ENCODE measurements around the gene SPSB1.
"Not testable (repeated sequence)": the region's sequence is repeated elsewhere in the genome, so short reads cannot be mapped to it uniquely, and the experiment has no call there.

The SPSB1 gene

DNA sequence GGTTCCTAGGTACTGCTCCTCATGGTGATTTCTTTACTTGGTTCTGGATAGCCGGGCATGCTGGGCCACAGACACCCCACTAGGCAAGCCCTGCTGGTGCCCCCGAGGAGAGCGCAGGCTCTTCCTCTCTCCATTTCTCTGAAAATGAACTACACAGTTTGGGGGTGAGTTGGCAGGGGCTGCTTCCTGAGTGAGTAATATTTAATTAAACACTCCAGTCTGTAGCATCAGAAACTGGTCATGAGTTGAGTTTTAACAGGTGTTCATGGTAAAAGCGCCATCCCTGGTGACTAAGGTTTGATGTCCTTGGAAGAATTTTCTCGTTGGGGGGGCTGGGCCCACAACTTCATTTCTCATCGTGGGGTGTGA lies 1.7 kb downstream of the SPSB1 start:
- Mint-ChIP-seq H3K27me3 (ENCODE audit: low read depth) (no peaks in the 10 kb centered on the region), H3K4me3 (no peak overlapping the region), H3K36me3 (ENCODE audit: low read depth) (no peaks in the 10 kb centered on the region), H3K27ac (no peak overlapping the region), H3K4me1 (ENCODE audit: low read depth) (peaks cover 18% of the 10 kb centered on the region), H3K9me3 (no peaks in the 10 kb centered on the region)
- peak; percentile 23 for DNase-seq (ENCODE audit: low spot score)

DNA sequence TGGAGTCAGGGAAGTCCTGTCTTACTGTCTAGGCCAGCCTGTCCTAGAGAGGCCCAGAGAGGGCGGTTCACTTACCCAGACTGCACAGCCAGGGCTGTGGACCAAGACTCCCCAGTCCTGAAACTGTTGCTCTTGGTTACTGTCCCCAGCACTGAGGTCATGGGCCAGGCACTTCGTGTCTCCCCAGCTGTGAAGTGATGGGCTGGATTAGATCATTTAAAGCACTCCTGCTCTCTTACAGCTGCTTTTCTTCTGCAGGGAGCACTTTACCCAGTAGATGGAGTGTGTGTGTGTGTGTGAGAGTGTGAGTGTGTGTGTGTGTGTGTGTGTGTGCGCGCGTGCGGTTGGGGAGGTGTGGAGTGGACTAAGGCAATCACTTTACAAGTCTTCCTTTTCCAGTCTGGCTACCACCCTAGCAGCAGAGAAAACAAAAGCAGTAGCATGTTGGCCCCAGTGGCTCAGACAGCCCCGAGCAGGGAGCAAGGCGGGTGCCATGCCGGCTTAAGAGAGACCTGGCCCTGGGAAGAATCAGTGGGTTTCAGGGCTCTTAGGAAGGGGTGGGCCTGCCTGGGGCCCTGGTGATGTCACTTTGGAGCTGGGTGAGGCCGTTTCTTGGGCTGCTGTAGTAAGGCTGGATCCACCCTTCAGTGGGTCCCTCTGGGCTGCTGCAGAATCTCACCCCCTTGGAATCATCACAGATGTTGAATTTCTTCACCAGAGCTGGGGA lies 2.4 kb downstream of the SPSB1 start:
- no peak overlapping the region for H3K4me3 Mint-ChIP-seq
- peaks cover 13% of the 10 kb centered on the region for H3K4me1 Mint-ChIP-seq (ENCODE audit: low read depth)
- peak overlapping the region; percentile 59 for H3K27ac Mint-ChIP-seq
- no peaks in the 10 kb centered on the region for H3K9me3 Mint-ChIP-seq
- DNase-seq (ENCODE audit: low spot score): peak; percentile 50
- no peaks in the 10 kb centered on the region for H3K36me3 Mint-ChIP-seq (ENCODE audit: low read depth)
- no peaks in the 10 kb centered on the region for H3K27me3 Mint-ChIP-seq (ENCODE audit: low read depth)

DNA sequence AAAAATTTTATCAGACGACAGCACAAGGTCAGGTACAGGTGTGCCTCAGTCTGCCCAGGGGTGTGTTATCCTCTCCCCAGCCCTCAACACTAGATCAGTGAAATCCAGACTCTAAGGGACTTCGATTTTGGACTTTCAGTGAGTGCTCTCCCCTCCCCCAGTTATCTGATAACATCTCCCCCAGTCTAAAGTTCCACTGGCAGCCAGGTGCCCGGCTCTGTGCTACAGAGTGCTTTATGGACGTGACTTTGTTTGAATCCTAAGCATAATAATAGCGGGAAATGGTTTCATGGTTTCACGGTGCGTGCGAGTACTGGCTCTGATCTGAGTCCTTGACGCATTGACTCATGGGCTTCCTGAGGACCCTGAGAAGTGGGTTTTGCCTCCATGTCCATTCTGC lies 3.2 kb downstream of the SPSB1 start:
- Mint-ChIP-seq H3K9me3 (no peaks in the 10 kb centered on the region), H3K4me3 (peak overlapping the region; percentile 22), H3K36me3 (ENCODE audit: low read depth) (peaks cover 5% of the 10 kb centered on the region), H3K4me1 (ENCODE audit: low read depth) (peaks cover 19% of the 10 kb centered on the region), H3K27ac (no peak overlapping the region), H3K27me3 (ENCODE audit: low read depth) (no peaks in the 10 kb centered on the region)
- DNase-seq (ENCODE audit: low spot score): no peak

DNA sequence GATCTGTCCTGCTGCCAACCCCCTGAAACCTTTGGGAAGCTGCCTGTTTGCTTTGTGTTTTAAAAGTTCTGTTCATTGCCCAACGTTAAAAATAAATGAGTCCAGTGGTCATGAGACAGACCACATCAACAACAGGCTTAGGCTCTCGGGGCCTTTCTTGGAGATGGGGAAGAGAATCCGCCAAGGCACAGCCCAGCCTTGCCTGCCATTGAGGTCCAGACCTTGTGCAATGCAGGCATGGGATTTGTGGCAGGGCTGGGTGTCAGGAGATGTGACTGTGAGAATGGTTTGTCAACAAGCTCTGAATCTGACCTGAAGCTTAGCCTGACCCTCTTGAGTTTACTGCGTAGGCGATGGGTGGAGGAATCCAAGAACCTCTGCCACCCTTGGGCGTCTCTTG lies 4.2 kb downstream of the SPSB1 start:
- Mint-ChIP-seq H3K27ac (no peak overlapping the region), H3K4me3 (no peak overlapping the region)
- DNase-seq (ENCODE audit: low spot score): no peak

DNA sequence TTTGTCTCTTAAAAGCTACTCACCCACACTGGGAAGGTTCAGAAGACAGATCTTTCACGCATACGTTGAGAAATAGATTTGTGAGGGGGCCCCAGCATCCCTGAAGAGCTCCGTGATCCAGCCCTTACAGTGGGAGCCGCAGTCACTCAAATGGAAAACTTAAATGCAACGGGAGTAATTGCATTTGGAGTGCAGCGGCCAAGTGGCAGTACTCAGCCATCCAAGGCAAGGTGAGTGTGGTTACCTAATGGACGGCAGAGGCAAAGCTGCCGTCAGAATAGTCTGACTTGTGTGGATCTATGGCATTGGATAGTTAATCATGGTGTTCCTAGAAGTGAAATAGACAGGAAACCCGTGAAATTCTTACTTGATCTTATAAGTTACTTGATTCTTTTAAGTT lies 5.1 kb downstream of the SPSB1 start:
- no peak overlapping the region for H3K4me3 Mint-ChIP-seq
- peaks cover 6% of the 10 kb centered on the region for H3K36me3 Mint-ChIP-seq (ENCODE audit: low read depth)
- no peak overlapping the region for H3K27ac Mint-ChIP-seq
- H3K9me3 Mint-ChIP-seq: no peaks in the 10 kb centered on the region
- H3K4me1 Mint-ChIP-seq (ENCODE audit: low read depth): peaks cover 21% of the 10 kb centered on the region
- DNase-seq (ENCODE audit: low spot score): no peak
- H3K27me3 Mint-ChIP-seq (ENCODE audit: low read depth): no peaks in the 10 kb centered on the region

More for the DNA sequence above, 4.2 kb downstream of the SPSB1 start:
- Mint-ChIP-seq H3K27me3 (ENCODE audit: low read depth) (no peaks in the 10 kb centered on the region), H3K36me3 (ENCODE audit: low read depth) (peaks cover 6% of the 10 kb centered on the region), H3K9me3 (no peaks in the 10 kb centered on the region), H3K4me1 (ENCODE audit: low read depth) (peaks cover 20% of the 10 kb centered on the region)

DNA sequence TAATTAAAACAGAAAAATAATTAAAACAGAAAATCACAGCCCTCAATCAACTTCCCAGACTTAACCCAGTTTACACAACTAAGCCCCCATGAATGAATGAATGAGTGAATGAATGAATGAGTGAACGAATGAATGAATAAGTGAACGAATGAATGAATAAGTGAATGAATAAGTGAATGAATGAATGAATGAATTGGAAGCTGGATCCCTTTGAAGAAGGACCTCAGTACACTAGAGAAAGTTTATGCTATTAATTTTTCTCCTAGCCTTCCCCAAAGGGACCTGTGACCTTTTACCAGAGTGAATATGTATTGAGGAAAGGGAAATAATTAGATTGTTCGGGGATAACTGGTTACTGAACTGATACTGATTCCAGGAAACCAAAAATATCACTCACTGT lies 5.6 kb downstream of the SPSB1 start:
- no peak for DNase-seq (ENCODE audit: low spot score)
- Mint-ChIP-seq H3K27ac (no peak overlapping the region), H3K4me3 (no peak overlapping the region), H3K4me1 (ENCODE audit: low read depth) (peaks cover 23% of the 10 kb centered on the region), H3K36me3 (ENCODE audit: low read depth) (peaks cover 6% of the 10 kb centered on the region), H3K9me3 (no peaks in the 10 kb centered on the region), H3K27me3 (ENCODE audit: low read depth) (no peaks in the 10 kb centered on the region)

DNA sequence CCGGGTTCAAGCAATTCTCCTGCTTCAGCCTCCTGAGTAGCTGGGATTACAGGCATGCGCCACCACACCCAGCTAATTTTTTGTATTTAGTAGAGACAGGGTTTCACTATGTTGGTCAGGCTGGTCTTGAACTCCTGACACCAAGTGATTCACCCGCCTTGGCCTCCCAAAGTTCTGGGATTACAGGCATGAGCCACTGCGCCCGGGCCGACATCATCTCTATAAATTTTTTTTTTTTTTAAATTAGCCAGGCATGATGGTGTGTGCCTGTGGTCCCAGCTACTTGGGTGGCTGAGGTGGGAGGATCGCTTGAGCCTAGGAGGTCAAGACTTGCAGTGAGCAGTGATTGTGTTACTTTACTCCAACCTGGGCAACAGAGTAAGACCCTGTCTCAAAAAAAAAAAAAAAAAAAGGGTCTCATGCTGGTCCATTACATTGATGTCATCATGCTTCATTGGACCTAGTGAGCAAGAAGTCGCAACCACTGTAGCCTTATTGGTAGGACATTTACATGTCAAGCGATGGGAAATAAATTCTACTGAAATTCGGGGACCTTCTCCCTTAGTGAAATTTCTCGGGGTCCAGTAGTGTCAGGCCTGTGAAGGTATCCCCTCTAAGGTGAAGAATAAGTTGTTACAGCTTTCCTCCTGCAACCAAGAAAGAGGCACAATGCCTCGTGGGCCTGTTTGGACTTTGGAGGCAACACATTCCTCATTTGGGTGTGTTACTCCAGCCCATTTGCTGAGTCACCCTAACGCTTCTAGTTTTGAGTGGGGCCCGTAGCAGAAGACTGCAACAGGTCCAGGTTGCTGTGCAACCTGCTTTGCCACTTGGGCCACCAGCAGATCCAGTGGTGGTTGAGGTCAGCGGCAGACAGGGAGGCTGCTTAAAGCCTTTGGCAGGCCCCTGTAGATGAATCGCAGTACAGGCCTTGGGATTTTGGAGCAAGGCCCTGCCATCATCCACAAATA lies 7.2 kb downstream of the SPSB1 start:
- not testable (repeated sequence) for H3K27ac Mint-ChIP-seq; H3K36me3 Mint-ChIP-seq (ENCODE audit: low read depth); H3K27me3 Mint-ChIP-seq (ENCODE audit: low read depth); H3K9me3 Mint-ChIP-seq; H3K4me3 Mint-ChIP-seq; DNase-seq (ENCODE audit: low spot score)
- H3K4me1 Mint-ChIP-seq (ENCODE audit: low read depth): peaks cover 23% of the 10 kb centered on the region

DNA sequence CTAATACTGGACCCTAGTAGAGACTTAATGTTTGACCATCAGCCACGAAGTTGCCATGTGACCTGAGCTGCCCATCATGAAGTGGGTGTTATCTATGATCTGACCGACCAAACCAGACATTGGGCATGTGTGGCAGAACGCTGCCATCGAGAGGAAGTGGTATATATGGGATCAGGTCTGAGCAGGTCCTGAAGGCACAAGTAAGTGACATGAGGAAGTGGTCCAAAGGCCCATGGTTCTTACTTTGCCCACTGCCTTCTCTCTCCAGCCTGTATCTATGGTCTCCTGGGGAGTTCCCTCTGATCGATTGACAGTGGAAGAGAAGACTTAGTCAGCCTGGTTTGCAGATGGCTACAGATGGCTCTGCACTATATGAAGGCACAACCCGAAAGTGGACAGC lies 7.9 kb downstream of the SPSB1 start:
- Mint-ChIP-seq H3K9me3 (no peaks in the 10 kb centered on the region), H3K27me3 (ENCODE audit: low read depth) (no peaks in the 10 kb centered on the region), H3K4me1 (ENCODE audit: low read depth) (peaks cover 21% of the 10 kb centered on the region), H3K4me3 (no peak overlapping the region), H3K36me3 (ENCODE audit: low read depth) (peaks cover 6% of the 10 kb centered on the region), H3K27ac (no peak overlapping the region)
- DNase-seq (ENCODE audit: low spot score): no peak

DNA sequence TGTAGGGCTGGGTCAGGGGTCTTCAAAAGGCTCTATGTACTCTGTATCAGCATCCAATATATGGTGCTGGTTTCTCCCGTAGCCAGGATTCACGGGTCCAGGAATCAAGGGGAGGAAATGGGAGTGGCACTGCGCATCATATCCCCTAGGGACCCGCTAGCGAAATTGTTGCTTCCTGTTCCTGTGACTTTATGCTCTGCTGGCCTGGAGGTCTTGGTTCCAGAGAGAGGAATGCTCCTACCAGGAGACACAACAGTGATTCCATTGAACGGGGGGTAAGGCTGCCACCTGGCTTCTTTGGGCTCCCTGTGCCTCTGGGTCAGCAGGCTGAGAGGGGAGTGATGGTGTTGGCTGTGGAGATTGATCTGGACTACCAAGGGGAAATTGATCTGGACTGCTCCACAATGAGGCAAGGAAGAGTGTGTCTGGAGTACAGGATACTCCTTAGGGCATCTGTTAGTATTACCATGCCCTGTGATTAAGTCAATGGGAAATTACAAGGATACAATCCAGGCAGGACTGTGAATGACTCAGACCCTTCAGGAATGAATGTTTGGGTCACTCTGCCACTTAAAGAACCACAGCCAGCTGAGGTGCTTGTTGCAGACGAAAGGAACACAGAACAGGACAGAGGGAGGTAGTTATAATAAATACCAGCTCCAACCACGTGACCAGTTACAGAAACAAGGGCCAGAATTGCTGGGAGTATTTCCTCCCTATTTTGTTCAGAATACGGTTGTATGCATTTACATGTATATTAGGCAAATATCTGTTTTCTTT lies 10.2 kb downstream of the SPSB1 start:
- Mint-ChIP-seq H3K27ac (no peak overlapping the region), H3K9me3 (no peaks in the 10 kb centered on the region), H3K27me3 (ENCODE audit: low read depth) (no peaks in the 10 kb centered on the region), H3K4me1 (ENCODE audit: low read depth) (peaks cover 24% of the 10 kb centered on the region), H3K4me3 (no peak overlapping the region), H3K36me3 (ENCODE audit: low read depth) (peaks cover 6% of the 10 kb centered on the region)
- DNase-seq (ENCODE audit: low spot score): no peak

DNA sequence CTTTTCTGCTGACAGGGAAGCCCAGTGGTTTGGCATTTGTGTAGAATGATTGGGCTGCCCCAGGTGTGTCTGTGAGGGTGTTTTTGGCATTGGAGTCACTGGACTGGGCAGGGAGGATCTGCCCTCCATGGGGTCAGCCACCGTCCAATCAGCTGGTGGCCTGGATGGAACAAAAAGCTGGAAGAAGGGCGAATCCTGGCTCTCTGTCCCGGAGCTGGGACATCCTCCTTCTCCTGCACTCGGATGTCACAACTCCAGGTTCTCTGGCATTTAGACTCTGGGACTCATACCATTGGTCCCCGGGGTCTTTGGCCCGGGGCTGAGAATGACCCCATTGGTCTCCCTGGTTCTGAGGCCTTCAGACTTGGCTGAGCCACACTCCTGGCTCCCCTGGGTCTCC lies 11.2 kb downstream of the SPSB1 start:
- H3K9me3 Mint-ChIP-seq: no peaks in the 10 kb centered on the region
- no peak overlapping the region for H3K4me3 Mint-ChIP-seq
- DNase-seq (ENCODE audit: low spot score): no peak
- no peak overlapping the region for H3K27ac Mint-ChIP-seq
- H3K27me3 Mint-ChIP-seq (ENCODE audit: low read depth): no peaks in the 10 kb centered on the region
- H3K36me3 Mint-ChIP-seq (ENCODE audit: low read depth): peaks cover 6% of the 10 kb centered on the region
- peaks cover 24% of the 10 kb centered on the region for H3K4me1 Mint-ChIP-seq (ENCODE audit: low read depth)

DNA sequence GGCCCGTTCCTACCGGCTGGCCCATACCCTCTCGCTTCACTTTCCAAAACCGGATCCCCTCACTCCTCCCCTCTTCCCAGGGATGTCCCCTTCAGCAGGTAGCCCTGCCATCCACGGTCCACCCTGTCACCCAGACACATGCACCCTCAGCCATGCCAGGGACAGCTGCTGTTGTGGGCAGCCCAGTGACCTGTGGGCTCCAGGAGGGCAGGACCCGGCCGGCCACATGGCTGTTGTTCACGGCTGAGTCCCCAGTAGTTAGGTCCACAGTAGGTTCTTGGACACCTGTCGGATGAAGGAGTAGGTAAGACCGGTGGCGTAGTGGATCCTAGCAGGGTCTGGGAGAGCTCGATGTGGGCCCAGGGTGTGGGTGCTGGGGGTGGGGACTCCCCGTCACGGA lies 12.5 kb downstream of the SPSB1 start:
- Mint-ChIP-seq H3K27ac (no peak overlapping the region), H3K27me3 (ENCODE audit: low read depth) (no peaks in the 10 kb centered on the region), H3K36me3 (ENCODE audit: low read depth) (peaks cover 6% of the 10 kb centered on the region), H3K9me3 (no peaks in the 10 kb centered on the region), H3K4me1 (ENCODE audit: low read depth) (peaks cover 19% of the 10 kb centered on the region), H3K4me3 (no peak overlapping the region)
- DNase-seq (ENCODE audit: low spot score): no peak

DNA sequence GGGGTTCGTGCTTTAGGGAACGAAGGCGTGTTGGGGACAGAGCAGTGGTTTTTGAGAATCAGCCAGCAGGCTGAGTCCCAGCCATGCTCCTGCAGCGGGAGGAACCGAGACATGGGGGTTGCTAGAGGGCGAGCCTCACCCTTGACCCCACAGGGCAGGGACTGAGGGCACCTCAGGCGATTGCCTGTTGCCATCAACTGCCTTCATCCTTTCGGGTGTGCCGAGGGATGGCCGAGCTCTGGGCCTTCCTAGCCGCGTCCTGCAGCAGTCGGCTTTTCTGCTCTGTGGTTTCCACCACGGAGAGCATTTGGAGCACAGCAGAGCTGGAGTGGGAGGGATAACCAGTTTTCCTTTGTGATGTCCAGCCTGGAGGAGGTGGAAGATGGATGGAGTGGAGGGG lies 13.3 kb downstream of the SPSB1 start:
- H3K4me1 Mint-ChIP-seq (ENCODE audit: low read depth): peaks cover 11% of the 10 kb centered on the region
- H3K27me3 Mint-ChIP-seq (ENCODE audit: low read depth): no peaks in the 10 kb centered on the region
- peaks cover under 1% of the 10 kb centered on the region for H3K36me3 Mint-ChIP-seq (ENCODE audit: low read depth)
- DNase-seq (ENCODE audit: low spot score): no peak
- H3K9me3 Mint-ChIP-seq: no peaks in the 10 kb centered on the region
- no peak overlapping the region for H3K27ac Mint-ChIP-seq
- no peak overlapping the region for H3K4me3 Mint-ChIP-seq

DNA sequence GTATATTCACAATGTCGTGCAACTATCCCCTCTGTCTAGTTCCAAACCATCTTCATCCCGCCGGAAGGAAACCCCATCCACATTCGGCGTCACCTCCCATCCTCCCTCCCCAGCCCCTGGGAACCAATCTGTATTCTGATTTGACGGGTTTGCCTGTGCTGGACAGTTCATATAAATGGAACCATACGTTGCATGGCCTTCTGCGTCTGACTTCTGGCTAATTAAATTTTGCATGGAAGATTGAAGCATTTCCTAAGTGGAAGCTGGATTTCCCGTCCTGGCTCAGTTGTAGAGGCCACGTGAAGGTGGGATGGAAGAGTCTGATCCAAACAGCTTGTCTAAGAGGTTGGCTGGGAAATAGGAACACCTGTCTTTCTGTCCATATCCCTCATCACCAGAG lies 14.6 kb downstream of the SPSB1 start:
- Mint-ChIP-seq H3K27me3 (ENCODE audit: low read depth) (no peaks in the 10 kb centered on the region), H3K27ac (no peak overlapping the region), H3K36me3 (ENCODE audit: low read depth) (no peaks in the 10 kb centered on the region), H3K9me3 (no peaks in the 10 kb centered on the region), H3K4me1 (ENCODE audit: low read depth) (peaks cover 11% of the 10 kb centered on the region), H3K4me3 (no peak overlapping the region)
- no peak for DNase-seq (ENCODE audit: low spot score)

Measured in T-helper 2 cell treated with Interferon-gamma antibody and Interleukin-4, amounts not matched to agents 5 μg/mL and 100 μg/mL, for 36 hours (primary cell).